Osteoblast (primary cell): ENCODE results near the gene CLTCL1. TPM values are rescaled to one million over a fixed set of nuclear protein-coding genes. Genes with fewer than 3 reads are reported as not detected.
"Not testable (repeated sequence)": the region's sequence is repeated elsewhere in the genome, so short reads cannot be mapped to it uniquely, and the experiment has no call there.

Experiments used
- DNase-seq: peaks from one replicate; pipeline ENCODE4 v3.0.0; 2011; ENCODE audit warnings: low spot score, mixed read lengths; ENCODE audit not compliant: insufficient read length; ENCODE audit errors: missing footprints
- H2AFZ ChIP-seq: 2 replicates; pipeline ENCODE4 v1.6.0; 2011; ENCODE audit warnings: mild to moderate bottlenecking, low read length
- H3K27ac ChIP-seq: 2 replicates; pipeline ENCODE4 v1.5.1; 2011; ENCODE audit warnings: mild to moderate bottlenecking, low read depth, low read length, moderate library complexity
- H3K27me3 ChIP-seq: 2 replicates; pipeline ENCODE4 v1.6.0; 2012; ENCODE audit warnings: mild to moderate bottlenecking, control low read depth, inconsistent platforms, low read length, moderate library complexity; ENCODE audit not compliant: insufficient read depth
- H3K36me3 ChIP-seq: 2 replicates; pipeline ENCODE4 v1.5.1; 2011; ENCODE audit warnings: mild to moderate bottlenecking, low read length, control low read depth, moderate library complexity; ENCODE audit not compliant: insufficient read depth
- H3K4me1 ChIP-seq: 2 replicates; pipeline ENCODE4 v1.5.1; 2011; ENCODE audit warnings: mild to moderate bottlenecking, low read length, control low read depth, moderate library complexity; ENCODE audit not compliant: insufficient read depth
- H3K4me2 ChIP-seq: 2 replicates; pipeline ENCODE4 v1.6.0; 2011; ENCODE audit warnings: mild to moderate bottlenecking, low read length; ENCODE audit not compliant: insufficient read depth
- H3K4me3 ChIP-seq: fragments of 200-600 bp; sonication (generic); 3 replicates; pipeline ENCODE4 v1.5.1; 2012; ENCODE audit warnings: mild to moderate bottlenecking, low read length, inconsistent platforms; ENCODE audit not compliant: insufficient read depth
- H3K79me2 ChIP-seq: 2 replicates; pipeline ENCODE4 v1.6.0; 2012; ENCODE audit warnings: mild to moderate bottlenecking, low read length, control low read depth, inconsistent platforms; ENCODE audit not compliant: insufficient read depth
- H3K9me3 ChIP-seq: 2 replicates; pipeline ENCODE4 v1.5.1; 2011; ENCODE audit warnings: low read depth, low read length, control low read depth
- H4K20me1 ChIP-seq: 2 replicates; pipeline ENCODE4 v1.6.0; 2012; ENCODE audit warnings: mild to moderate bottlenecking, low read length, control low read depth; ENCODE audit not compliant: insufficient read depth
- CTCF ChIP-seq: IDR thresholded peaks from 2 replicates; pipeline ENCODE4 v1.5.1; 2011; ENCODE audit warnings: mild to moderate bottlenecking, low read depth, low read length, moderate library complexity; ENCODE audit errors: extremely low read depth
- total RNA-seq: library from RNA; depleted of rRNA; stranded (reverse); fragments of >200 nt; gene quantifications from 2 replicates; pipeline ENCODE4 v1.2.3, GENCODE V29; 2012

CLTCL1 gene
- total RNA-seq, 1 donor: 29.7 TPM

DNA sequence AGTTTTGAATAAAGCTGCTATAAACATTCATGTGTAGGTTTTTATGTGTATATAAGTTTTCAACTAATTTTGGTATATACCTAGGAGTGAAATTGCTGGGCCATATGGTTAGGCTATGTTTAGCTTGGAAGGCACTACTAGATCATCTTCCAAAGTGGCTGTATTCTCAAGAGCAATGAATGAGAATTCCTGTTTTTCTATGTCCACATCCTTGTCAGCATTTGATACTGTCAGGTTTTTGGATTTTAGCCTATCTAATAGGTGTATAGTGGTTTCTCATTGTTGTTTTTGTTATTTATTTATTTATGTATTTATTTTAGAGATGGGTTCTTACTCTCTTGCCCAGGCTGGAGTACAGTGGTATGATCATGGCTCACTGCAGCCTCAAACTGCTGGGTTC, 26.3 kb upstream of the CLTCL1 start:
- Histone ChIP-seq H3K4me2 (no peak overlapping the region), H3K79me2 (no peaks in the 10 kb centered on the region), H3K27ac (no peak overlapping the region), H3K9me3 (no peaks in the 10 kb centered on the region), H3K27me3 (no peaks in the 10 kb centered on the region), H2AFZ (no peak overlapping the region), H3K4me3 (no peak overlapping the region), H3K4me1 (no peaks in the 10 kb centered on the region), H4K20me1 (no peaks in the 10 kb centered on the region), H3K36me3 (no peaks in the 10 kb centered on the region)
- TF ChIP-seq CTCF: no peak
- no peak for DNase-seq

GRCh38 chr22:19307872-19308271, 16.4 kb upstream of the CLTCL1 start:
- DNase-seq: peak; percentile 38
- Histone ChIP-seq H2AFZ (no peak overlapping the region), H3K4me1 (no peaks in the 10 kb centered on the region), H3K4me2 (no peak overlapping the region), H3K4me3 (no peak overlapping the region), H3K36me3 (no peaks in the 10 kb centered on the region), H3K9me3 (no peaks in the 10 kb centered on the region), H3K27me3 (peaks cover 3% of the 10 kb centered on the region), H4K20me1 (no peaks in the 10 kb centered on the region), H3K79me2 (no peaks in the 10 kb centered on the region), H3K27ac (no peak overlapping the region)
- no peak for TF ChIP-seq CTCF

- not testable (repeated sequence) for H3K27me3 ChIP-seq, H2AFZ ChIP-seq, H3K9me3 ChIP-seq, H3K27ac ChIP-seq, H3K4me3 ChIP-seq, H3K4me2 ChIP-seq, H3K79me2 ChIP-seq, H3K4me1 ChIP-seq, DNase-seq, H4K20me1 ChIP-seq, H3K36me3 ChIP-seq
Observed at GRCh38 chr22:19306535-19306934, 15.0 kb upstream of the CLTCL1 start.

DNA sequence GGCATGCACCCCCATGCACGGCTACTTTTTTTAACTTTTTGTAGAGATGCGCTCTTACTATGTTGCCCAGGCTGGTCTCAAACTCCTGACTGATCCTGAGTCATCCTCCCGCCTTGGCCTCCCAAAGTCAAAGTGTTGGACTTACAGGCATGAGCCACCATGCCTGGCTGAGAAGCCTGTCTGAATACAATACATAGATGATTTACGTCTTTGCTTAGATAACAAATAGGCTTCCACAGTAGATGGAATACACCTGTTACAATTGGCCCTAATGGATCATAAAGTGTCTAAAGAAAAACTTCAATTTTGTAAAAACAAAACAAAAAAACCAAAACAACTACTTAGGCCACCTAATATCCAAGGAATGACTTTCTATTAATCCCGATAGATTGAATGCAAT, 13.0 kb upstream of the CLTCL1 start:
- Histone ChIP-seq H2AFZ (no peak overlapping the region), H3K27me3 (peaks cover 3% of the 10 kb centered on the region), H3K4me2 (no peak overlapping the region), H3K9me3 (no peaks in the 10 kb centered on the region), H3K36me3 (no peaks in the 10 kb centered on the region), H3K27ac (no peak overlapping the region), H3K4me1 (no peaks in the 10 kb centered on the region), H4K20me1 (no peaks in the 10 kb centered on the region), H3K4me3 (no peak overlapping the region), H3K79me2 (no peaks in the 10 kb centered on the region)
- TF ChIP-seq CTCF: no peak
- DNase-seq: no peak

GRCh38 chr22:19303785-19304184, 12.3 kb upstream of the CLTCL1 start:
- Histone ChIP-seq H3K4me1 (no peaks in the 10 kb centered on the region), H3K27ac (no peak overlapping the region), H3K36me3 (no peaks in the 10 kb centered on the region), H2AFZ (no peak overlapping the region), H3K9me3 (no peaks in the 10 kb centered on the region), H3K27me3 (peaks cover 3% of the 10 kb centered on the region), H4K20me1 (no peaks in the 10 kb centered on the region), H3K4me3 (no peak overlapping the region), H3K4me2 (no peak overlapping the region), H3K79me2 (no peaks in the 10 kb centered on the region)
- DNase-seq: no peak
- TF ChIP-seq CTCF: no peak
